Stimulated activated CD8-positive, alpha-beta memory T cell treated with anti-CD3 and anti-CD28 coated beads, Interleukin-7, amount 100 ng/mL, for 4 hours (primary cell): ENCODE results near the gene SBK2.
"Not testable (repeated sequence)": the region's sequence is repeated elsewhere in the genome, so short reads cannot be mapped to it uniquely, and the experiment has no call there.

Source experiments
- DNase-seq, 2 donors: peaks; one replicate each; pipeline ENCODE4 v3.0.0-alpha.2; 2020; ENCODE audit warnings: low read depth in 2 of 2

The SBK2 gene, protein sequence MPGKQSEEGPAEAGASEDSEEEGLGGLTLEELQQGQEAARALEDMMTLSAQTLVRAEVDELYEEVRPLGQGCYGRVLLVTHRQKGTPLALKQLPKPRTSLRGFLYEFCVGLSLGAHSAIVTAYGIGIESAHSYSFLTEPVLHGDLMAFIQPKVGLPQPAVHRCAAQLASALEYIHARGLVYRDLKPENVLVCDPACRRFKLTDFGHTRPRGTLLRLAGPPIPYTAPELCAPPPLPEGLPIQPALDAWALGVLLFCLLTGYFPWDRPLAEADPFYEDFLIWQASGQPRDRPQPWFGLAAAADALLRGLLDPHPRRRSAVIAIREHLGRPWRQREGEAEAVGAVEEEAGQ

GRCh38 chr19:55536951-55537740, at the start of gene SBK2:
Gene SBK2, minus strand, starts transcription at chr19:55537133. Its CDS starts 839 bp downstream, at chr19:55536294.
- no peak for DNase-seq

DNA sequence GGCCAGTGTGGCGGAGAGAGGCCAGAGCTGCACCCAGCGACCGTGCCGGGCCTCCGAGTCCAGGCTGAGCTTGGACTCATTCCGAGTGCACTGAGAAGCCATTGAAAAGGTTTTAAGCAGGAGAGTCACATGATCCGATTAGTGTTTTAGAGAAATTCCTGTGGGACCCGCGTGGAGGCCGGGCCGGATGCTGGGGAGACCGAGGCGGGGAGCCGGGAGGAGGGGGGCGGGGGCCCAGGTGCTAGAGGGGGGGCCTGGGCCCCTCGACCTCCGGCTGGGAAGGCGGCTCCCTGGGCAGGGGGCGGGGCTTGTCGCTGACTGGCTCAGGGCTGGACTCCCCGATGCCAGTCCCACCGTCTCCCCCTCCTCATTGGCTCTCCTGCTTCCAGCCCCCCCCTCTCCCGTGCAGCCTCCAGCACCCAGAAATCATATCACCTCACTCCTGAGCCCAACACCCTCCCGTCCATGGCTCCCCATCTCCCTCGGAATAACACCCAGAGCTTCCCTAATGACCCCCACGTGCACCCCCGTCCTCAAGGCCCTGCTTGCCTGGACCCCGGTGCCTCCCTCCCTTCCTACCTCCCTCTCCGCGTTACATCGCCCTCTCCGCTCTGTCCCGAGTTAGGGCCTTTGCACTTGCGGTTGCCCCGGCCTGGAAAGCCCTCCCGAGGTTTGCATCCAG, 48.9 kb upstream of the SBK2 start:
- DNase-seq, result no peak

DNA sequence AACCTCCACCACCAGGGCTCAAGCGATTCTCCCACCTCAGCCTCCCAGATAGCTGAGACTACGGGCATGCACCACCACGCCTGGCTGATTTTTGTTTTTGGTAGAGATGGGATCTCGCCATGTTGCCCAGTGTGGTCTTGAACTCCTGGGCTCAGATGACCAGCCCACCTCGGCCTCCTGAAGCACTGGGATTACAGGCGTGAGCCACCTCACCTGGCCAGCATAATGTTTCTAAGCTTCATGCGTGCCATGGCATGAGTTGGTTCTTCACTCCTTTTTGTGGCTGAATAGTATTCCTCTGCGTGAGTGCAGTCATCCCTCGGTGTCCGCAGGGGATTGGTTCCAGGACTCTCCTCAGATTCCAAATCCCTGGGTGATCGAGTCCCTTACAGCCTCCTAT, 47.9 kb upstream of the SBK2 start:
- no peak for DNase-seq

GRCh38 chr19:55583897-55584296, 47.0 kb upstream of the SBK2 start:
- not testable (repeated sequence) for DNase-seq

- DNase-seq, result not testable (repeated sequence)
These were observed 45.4 kb upstream of the SBK2 start for GRCh38 chr19:55582284-55582683.

DNA sequence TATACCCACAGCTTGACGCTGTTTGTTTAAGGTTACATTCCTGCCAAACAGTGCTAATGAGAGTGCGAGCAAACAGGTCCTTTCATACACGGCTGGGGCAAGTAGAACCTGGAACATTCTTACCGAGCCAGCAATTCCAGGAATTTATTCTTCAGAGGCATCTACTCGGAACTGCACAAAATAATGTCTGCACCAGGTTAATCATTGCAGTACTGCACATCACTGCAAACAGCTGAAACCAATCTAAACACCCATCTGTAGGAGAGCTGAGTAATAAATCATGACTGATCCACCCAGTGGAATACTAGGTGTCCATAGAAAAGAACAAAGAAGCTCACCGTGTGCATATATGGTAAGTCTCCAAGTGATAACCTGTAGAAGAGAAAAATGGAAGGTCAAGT, 44.9 kb upstream of the SBK2 start:
- DNase-seq, result no peak

DNA sequence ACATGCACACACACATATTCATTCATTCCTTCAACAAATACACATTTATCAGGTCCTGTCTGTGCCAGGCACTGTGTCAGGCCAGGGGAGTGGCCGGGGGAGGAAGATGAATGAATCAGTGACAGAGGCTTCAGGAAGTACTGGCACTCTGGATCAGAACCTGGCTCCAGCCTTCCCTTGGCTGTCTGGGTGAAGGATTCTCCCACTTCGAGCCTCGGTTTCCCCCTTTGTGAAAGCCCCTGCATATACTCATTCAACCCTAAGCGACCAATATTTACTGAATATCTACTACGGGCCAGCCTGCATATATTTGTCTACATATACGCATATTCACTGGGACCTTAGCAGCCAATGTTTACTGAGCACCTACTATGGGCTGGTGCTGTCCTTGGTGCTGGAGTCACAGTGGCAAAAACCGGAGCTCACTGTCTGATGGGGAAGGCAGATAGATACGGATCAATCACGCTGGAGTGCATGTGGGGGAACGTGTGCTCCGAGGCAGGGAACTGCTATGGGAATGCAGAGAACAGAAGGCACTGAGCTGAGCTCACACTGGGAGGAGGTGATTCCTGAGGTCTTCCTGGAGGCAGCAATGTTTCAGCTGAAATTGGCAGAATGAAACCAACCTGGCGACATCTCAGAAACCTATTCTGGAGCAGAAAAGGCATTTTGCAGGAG, 44.4 kb upstream of the SBK2 start:
- no peak for DNase-seq

- DNase-seq, result peak; percentile 52 to 60
These were observed 43.8 kb upstream of the SBK2 start, which contains the start of gene ZNF579 for GRCh38 chr19:55580628-55581144. Gene ZNF579, minus strand, starts transcription at chr19:55580848. Its CDS starts 1,209 bp downstream, at chr19:55579639.

DNA sequence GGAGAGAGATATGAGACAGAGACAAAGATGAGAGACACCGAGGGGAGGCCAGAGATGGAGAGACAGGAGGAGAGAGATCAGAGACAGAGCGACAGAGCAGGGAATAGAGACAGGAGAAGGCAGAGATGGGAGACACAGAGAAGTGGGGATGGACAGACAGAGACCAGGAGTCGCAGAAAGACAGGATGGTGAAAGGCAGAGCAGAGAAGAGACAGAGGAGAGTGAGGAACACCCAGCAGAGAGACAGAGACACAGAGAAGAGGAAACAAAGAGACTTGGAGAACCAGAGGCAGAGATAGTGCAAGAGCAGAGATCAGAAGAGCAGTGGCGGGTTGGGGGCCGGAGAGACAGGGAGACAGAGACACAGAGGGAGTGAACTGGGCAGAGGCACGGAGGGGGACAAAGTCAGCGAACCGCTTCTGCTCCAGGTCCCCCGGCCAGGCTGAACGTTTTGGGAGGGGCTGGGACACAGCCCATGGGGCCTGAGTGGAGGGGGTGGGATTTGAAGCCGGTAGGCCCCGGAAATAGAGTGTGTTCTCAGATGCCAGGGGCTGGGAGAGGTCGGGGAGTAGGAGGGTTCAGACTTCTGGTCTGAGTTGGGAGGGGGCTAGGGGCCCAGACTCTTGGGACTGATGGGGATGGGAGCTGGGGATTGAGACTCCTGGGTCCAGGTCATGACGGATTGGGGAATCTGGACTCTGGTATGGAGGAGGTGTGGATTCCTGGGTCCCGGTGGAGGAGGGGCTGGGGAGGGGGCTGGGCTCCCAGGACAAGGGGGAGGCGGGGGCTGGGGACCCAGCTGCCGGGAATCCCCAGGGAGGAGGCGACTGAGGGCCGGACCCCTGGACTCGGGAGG, 43.1 kb upstream of the SBK2 start:
- no peak for DNase-seq

GRCh38 chr19:55578761-55579747, 42.1 kb upstream of the SBK2 start:
- DNase-seq, result no peak

- DNase-seq, result no peak
These were observed 41.3 kb upstream of the SBK2 start for GRCh38 chr19:55578031-55578760.

GRCh38 chr19:55576746-55577145, 39.8 kb upstream of the SBK2 start:
- DNase-seq, result no peak

DNA sequence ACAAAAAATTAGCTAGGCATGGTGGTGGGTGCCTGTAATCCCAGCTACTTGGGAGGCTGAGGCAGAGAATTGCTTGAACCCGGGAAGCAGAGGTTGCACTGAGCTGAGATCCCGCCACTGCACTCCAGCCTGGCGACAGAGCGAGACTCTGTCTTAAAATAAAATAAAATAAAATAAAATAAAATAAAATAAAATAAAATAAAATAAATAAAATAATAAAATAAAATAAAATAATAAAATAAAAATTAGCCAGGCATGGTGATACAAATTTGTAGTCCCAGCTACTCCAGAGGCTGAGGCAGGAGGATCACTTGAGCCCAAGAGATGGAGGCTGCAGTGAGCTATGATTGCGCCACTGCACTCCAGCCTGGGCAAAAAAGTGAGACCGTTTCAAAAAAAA, 37.0 kb upstream of the SBK2 start:
- not testable (repeated sequence) for DNase-seq

DNA sequence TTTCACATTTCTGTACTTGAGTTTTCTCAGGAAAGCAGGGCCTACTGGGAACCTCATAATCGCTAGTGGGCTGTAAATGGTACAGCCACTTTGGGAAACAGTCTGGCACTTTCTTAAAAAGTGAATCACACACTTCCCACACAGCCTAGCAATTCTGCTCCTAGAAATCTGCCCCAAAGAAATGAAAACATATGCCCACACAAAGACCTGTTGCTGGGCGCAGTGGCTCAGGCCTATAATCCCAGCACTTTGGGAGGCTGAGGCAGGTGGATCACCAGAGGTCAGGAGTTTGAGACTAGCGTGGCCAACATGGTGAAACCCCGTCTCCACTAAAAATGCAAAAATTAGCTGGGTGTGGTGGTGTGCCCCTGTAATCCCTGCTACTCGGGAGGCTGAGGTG, 32.5 kb upstream of the SBK2 start:
- DNase-seq, result not testable (repeated sequence)

DNA sequence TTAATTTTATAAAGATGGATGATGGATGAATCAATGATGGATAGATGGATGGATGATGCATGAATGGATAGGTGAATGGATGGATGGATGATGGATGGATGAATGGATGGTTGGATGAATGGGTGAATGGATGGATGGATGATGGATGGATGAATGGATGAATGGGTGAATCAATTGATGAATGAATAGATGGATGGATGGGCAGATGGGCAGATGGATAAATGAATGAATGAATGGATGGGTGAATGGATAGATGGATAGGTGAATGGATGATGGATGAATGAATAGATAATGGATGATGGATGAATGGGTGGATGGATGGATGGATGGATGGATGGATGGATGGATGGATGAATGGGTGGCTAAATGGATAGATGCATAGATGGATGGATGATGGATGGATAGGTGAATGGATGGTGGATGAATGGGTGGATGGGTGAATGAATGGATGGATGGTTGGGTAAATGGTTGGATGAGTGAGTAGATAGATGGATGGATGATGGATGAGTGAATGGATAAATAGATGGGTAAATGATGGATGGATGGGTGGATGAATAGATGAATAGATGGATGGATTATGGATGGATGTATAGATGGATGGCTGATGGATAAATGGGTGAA, 30.9 kb upstream of the SBK2 start:
- no peak for DNase-seq

- no peak for DNase-seq
These were observed 29.9 kb upstream of the SBK2 start for GRCh38 chr19:55566823-55567222.

DNA sequence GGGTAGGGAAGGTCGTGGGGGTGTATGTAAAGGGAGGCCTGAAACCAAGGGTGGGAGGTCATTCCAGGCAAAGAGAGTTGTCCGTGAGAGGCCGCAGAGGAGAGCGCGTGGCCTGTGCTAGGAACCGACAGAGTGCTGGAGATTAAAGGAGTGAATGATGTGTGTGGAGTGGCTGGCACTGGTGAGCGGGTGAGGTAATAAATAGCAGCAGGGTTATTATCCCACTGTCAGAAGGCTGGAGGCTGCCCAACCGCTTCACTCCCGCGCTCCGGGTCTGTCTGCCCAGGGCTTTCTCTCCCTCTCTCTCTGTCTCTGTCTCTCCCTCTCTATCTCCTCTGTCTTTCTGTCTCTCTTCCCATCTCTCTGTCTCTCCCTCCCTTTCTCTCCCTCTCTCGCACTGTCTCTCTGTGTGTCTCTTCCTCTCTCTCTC, 26.3 kb upstream of the SBK2 start:
- DNase-seq, result no peak

DNA sequence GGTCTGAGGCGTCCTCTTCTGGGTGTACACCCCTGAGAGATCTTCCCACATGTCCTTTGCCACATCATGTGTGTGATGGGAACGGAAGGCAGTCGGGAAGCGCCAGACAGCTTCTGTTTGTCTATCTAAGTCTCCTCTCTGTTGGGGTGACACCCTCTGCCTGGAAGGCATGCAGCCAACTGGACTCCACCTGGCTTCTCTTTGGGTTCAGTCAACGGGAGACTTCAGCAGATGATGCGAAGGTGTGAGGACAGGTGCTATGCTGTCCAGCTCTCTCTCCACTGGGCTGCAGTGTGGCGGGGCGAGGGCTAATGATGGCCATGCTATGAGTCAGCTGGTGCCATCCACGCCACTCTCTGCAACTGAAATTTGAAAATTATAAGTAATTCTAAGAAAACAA, 22.8 kb upstream of the SBK2 start:
- DNase-seq, result no peak
